Measurements from ENCODE around the gene OXCT2. TPM values are rescaled to one million over a fixed set of nuclear protein-coding genes. Genes with fewer than 3 reads are reported as not detected.
"Not testable (repeated sequence)": the region's sequence is repeated elsewhere in the genome, so short reads cannot be mapped to it uniquely, and the experiment has no call there.

Gene OXCT2
- total RNA-seq, 1 experiment from 2014 or later, result 3.4 TPM

DNA sequence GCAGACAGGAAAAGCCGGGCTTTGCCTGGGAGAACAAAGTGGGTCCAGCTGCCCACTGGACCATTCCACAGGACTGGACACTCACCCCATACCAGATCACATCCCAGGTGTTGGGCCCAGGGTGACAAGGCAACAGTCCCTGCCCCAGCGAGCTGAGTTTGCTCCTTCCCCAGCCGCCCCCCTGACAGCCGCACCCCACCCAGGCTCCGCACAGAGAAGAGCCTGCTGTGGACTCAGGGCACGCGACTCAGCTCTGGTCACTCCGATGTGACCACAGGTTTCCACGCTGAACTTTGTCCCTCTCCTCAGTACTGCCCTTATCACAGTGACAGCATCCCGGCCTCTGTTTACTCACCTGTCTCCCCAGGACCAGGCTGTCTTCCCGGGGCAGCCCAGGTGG, 16.3 kb upstream of the OXCT2 start:
- DNase-seq (ENCODE audit: low spot score), result no peak

DNA sequence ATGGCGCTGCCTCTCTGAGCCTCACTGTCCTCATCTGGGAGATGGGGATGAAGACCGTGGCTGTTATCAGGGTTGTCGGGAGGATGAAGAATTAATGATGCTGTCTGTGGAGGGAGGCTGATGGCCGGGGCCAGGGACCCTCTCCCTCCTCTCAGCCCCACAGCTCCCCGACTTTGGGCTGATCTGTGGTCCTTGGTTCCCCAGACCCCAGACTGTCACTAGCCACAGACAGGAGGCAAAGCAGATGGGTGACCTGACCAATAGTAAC, 15.9 kb upstream of the OXCT2 start:
- not testable (repeated sequence) for DNase-seq (ENCODE audit: low spot score)

DNA sequence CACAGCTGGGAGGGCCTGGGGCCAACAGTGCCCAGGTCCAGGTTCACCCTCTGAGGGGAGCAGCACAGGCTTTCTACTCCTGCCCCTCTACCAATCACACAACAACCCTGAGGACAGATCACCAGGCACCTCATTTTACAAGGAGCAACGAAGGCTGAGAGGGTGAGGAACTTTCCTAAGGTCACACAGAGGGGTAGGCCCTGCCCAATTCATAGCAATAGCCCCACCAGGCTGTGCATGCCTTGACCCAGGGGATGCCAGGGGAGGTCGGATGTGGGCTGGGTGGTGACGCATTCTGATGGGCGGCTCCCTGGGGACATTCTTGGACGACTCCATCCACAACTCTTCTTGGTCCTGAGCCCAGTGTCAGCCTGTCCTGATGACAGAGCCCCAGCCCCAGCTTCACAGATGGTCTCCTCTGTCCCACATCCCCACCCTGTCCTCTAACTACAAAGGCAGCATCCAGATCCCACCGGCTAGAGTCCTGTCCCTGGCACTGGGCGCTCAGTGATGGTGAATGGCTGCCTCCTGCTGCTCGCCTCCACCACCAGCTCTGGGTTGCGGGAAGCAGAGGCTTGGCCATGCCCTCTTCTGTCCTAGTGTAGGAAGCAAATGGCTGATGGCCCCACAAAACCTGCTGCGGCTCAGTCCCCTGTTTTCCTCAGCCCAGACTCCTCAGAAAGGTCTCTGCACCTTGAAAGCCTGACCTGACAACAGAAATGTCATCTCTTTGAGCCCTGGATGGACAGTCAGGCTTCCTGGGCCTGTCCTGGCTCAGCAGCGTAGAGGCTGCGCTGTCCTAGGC, 15.4 kb upstream of the OXCT2 start:
- DNase-seq (ENCODE audit: low spot score), result not testable (repeated sequence)

DNA sequence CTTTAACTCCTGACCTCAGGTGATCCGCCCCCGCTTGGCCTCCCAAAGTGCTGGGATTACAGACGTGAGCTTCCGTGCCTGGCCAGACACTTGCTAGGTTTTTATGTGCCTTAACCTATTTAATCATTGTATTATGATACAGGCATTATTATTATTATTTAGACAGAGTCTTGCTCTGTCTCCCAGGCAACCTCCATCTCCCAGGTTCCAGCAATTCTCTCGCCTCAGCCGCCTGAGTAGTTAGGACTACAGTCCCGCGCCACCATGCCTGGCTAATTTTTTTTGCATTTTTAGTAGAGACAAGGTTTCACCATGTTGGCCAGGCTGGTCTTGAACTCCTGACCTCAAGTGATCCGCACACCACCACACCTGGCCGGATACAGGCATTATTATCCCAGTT, 11.5 kb upstream of the OXCT2 start:
- DNase-seq (ENCODE audit: low spot score), result not testable (repeated sequence)

DNA sequence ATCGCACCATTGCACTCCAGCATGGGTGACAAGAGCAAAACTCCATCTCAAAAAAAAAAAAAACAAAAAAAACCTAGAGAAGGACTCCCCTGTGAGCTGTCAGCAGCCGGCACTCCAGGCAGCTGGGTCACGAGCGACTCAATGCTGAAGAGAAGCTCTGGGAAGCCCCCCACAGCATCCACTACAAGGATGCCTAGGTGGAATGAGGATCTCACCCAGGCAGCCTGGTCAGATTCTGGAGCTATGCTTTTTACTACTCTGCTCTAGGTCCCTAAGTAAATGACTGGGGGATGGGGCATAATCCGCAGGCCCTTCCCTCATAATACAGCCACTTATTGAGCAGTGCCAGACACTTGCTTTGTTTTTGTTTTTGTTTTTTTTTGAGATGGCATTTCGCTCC, 11.0 kb upstream of the OXCT2 start:
- no peak for DNase-seq (ENCODE audit: low spot score)

DNA sequence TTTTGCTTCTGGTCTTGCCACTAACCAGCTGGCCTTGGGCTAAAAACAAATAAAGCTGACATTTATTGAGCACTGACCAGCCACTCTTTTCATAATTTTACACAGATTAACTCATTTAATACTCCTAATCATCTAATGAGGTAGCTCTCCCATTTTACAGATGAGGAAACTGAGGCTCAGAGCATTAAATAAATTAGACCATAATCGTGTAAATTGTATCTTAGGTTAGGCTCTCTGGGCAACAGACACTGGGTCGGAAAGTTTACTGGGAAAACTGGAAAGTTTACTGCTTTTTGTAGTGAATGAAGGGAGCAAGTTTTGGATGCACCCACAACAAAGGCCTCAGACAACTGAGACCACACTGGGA, 10.2 kb upstream of the OXCT2 start:
- no peak for DNase-seq (ENCODE audit: low spot score)

DNA sequence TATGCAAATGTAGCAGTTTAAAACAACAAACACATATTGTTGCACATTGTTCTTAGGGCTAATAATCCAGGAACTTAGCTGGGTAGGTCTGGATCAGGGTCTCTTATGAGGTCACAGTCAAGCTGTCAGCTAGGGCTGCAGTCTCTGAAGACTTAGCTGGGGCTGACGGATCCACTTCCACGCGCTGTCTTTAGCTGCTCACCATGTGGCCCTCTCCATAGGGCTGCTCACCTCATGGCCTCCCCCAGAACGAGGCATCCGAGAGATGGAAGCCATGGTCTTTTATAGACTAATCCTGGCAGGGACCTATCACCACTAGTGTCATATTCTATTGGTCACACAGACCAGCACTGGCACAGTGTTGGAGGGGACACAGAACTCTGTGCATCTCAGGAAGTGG, 8.7 kb upstream of the OXCT2 start:
- DNase-seq (ENCODE audit: low spot score), result no peak

DNA sequence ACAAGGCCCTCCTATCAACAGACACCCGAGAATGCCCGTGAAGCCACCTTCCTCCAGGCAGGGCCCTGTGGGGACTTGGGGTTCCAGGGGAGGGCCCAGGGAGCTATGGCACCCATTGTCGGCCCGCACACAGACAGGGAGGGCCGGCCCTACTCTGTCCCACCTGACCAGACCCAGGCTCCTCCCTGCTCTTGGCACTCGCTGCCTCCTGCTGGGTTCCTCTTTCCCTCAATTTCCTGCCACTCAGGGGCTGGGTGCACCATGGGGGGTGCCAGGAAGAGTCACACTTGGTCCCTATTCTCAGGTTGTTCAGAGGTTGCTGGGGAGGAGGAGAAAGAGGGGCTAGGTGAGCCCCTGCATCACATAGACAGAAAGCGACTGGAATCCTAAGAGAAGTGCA, 8.0 kb upstream of the OXCT2 start:
- DNase-seq (ENCODE audit: low spot score), result no peak

DNA sequence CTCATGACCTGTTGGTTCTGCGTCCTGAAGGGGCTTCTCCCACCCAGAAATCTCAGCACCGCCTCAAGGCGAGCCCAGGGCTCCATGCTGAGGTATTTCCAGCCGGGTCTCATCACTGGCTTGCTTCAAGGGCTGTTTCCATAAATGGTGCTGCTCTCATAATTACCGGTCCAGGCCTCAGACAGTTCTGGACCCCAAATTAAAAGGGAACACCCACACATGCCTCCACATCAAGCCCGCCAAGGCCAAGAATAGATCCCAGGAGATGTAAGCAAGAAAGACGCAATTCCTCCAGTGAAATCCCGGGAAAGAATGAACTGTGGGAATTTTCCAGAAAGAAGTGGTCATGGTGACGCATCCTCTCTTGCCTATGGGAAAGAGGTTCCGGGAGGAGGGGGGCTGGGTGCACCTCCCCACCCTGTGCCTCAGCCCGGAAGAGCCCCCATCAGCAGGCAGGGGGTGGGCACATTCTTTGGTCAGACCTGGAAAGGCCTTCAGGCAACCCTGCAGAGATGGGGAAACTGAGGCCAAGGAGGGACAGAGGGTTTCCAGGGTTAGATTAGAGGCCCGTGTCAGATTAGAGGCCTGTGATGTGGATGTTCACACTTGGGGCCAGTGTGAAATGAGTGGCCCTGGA, 7.4 kb upstream of the OXCT2 start:
- DNase-seq (ENCODE audit: low spot score), result not testable (repeated sequence)

DNA sequence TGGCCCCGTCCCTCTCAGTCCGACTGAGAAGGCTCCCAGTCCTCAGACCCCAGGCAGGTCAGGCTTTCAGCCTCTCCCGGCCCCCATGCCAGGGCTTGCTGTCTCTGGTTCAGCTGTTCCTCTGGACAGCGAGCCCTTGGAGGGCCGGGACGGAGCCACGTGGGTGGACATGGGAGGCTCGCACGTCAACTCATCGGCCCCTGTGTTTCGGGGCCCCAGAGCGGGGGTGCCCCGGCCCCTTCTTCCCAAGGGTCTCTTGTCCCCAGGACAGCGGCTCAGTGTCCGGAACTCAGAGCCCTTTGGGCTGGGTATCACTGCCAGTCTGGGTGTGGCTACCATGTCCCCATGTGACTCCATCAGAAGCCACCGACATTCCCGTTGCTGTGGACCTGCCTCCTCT, 6.7 kb upstream of the OXCT2 start:
- not testable (repeated sequence) for DNase-seq (ENCODE audit: low spot score)

DNA sequence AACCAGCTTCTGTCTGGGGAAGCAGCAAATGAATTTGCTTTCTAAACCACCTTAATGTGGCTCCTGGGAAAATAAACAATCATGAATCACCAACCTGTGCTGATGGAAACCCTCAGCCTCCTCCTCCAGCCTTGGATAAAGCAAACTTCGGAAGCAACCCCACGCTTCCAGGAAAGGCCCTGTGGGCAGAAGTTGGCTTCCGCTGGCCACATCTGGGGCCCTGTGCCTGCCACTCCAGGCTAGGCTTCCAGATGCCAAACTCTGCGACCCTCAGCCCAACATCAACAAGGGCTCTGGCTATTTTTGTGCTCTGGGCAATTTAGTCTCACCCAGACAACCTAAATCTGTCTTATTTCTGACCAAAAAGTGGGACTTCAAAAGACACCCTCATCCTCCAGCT, 6.2 kb upstream of the OXCT2 start:
- DNase-seq (ENCODE audit: low spot score), result no peak

DNA sequence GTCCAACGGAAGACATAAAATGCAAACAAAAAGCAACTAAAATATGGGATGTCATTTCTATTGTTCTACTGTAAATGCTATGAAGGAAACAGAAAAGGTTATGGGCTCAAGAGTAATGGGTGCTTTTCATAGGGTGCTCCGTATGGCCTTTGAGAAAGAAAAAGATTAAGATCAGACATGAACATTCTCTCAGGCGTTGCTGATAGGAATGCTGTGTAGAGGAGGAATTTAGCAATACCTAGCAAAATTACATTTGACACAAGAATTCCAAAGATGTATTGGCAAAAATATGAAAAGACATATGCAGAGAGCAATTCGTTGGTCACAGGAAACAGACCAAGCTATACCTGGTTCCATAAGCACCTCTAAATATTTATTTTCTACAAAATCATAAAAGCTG, 5.7 kb upstream of the OXCT2 start:
- no peak for DNase-seq (ENCODE audit: low spot score)

DNA sequence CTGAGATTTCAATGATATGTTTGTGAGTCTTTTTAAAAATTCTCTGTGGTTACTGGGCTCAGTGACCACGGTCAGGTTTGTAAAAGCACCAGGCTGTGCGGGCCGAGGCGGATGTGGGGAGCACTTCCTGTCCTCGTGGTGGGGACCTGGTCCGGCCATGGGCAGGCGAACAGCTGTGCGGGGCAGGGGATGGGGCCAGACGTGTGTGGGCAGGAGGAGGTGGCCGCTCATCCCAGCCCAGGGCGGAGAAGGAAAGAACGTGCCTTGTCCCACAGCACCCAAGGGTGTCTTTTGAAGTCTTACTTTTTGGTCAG, 5.2 kb upstream of the OXCT2 start:
- DNase-seq (ENCODE audit: low spot score), result no peak

DNA sequence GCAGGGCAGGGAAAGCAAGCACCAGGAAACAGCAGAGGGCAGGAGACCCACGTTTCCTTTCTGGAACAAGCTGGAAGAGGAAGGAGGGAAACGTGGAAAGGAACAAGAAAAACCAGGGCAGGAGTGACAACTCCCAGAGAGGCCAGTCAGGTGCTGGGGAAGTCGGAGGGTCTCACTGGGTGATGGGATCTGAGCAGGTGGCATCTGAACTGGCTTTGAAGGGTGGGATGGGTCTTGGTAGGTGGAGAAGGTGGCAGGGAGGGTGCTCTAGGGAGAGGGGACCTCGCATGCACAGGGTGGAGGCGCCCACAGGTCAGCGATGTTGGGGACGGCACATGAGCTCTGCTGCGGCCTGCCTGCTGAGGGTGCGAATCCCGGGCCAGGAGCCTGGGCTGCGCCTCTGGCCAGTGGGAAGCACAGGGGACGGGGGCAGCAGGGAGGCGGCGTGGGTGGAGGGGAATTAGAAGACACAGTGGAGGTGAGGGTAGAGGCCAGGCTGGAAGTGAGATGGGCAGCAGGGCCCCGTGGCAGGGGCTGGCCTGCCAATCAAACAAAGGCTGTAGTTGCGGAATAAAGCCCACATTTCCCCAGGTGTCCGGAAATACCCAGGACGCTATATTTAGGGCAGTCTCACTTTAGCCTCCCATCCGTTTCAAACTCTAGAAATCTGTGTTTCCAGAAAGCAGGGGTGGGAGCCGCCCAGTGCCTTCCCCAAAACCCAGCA, 4.7 kb upstream of the OXCT2 start:
- not testable (repeated sequence) for DNase-seq (ENCODE audit: low spot score)

DNA sequence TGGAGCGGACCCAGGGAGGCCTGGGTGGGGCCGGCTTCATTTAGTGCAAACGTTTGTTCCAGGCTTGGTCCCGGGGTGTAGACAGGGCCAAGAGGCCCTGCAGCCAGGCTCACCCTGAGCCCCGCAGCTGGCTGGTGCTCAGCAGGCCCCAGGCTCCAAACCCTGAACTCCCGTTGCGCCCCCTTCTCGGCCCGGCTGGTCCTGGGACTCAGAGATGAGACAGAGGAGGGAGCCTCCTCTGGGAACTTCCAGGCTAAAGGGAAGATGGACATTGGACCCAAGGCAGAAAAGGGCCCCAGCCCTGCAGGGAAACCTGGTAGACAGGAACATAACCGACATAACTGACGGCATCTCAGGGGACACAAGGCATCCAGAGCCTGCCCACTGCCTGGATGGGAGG, 4.0 kb upstream of the OXCT2 start:
- DNase-seq (ENCODE audit: low spot score), result not testable (repeated sequence)

DNA sequence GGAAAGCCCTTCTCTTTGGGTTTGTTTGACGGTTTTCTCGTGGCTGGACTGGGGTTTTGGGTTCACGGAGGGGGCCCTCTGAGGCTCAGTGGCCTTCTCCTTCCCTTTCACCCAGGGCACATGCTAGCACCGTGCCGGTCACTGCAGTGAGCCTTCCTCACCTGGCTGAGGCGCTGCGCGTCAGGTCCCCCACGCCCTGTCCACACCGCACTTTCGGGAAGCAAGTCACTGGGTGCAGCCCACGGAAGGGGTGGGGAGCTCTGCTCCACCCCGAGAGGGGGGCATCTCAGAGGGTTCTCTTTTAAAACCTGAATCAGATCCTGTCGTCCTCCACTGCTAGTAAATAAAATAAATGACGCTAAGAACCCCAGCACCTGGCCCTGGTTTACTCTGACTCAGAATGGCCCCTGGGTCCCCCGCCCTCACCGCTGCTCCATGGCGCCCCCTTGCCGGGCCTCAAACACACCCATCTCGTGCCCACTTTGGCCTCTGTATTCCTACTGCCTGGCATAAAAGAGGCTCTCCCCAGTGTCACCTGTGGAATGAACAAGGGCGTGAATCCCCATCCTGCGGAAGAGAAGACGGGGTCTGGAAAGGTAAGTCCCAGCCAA, 2.3 kb upstream of the OXCT2 start:
- not testable (repeated sequence) for DNase-seq (ENCODE audit: low spot score)

DNA sequence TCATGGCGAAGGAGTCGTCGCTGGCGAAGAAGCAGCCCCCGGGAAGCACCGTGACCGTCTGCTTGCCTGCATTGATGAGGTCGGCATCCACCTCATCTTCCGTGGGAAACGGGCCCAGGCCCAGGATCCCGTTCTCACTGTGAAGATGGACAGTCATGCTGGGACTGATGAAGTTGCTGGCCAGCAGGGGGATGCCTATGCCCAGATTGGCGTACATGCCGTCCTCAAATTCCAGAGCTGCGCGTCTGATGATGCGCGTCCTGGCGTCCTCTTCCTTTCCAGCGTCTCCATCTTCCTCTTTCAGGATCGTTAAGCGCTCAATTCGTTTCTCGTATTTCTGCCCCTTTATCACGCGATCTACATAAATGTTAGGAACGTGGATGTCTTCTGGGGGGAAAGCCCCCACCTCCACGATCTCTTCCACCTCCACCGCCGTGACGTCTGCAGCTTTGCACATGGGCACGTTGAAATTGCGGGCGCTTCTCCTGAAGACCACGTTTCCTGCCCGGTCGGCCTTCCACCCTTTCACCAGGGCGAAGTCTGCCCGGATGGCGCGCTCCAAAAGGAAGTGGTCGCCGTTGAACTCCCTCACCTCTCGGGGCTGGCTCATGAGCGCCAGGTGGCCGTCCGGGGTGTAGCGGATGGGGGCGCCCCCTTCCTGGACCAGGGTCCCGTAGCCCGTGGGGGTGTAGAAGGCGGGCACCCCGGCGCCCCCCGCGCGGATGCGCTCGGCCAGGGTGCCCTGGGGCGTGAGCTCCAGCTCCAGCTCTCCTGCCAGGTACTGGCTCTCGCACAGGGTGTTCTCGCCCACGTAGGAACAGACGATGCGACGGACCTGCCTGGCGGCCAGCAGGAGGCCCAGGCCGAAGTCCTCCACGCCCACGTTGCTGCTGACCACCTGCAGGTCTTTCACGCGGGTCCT, 787 bp downstream of the OXCT2 start:
- not testable (repeated sequence) for DNase-seq (ENCODE audit: low spot score)

DNA sequence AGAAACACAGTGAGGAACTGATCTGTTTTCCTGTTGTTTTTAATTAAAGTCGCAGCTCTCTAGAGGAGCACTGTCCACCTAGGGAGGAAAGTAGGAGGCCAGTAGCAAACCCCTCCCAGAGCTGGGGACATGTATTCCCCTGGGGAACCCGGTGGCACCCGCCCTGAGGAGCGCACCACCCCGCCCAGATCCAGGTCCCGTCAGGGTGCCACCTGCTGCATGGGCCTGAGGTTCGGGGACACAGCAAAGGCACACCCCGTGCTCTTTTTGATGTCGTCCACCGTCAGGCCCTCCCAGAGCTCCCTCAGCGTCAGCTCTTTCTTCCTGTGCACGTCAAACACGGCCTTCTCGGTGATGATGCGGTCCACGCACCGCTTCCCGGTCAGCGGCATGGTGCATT, 1.6 kb downstream of the OXCT2 start:
- DNase-seq (ENCODE audit: low spot score), result not testable (repeated sequence)

DNA sequence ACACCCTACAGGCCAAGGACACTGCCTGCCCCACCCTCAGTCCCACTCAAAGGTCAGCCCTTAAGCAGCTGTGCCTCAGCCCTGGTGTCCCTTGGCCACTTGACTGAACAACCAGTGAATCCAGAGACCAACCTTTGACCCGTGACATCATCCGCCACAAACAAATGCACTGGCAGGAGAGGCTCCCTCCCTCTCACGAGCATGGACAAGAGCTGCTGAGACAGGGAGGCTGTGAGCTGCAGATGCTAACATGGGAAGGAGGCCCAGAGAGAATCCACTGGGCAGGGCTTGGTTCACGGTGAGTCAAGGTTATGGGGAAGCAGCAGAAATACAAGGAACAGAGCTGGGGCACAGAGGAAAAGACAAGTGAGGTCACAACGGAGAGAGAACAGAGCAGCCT, 4.7 kb downstream of the OXCT2 start:
- DNase-seq (ENCODE audit: low spot score), result not testable (repeated sequence)

DNA sequence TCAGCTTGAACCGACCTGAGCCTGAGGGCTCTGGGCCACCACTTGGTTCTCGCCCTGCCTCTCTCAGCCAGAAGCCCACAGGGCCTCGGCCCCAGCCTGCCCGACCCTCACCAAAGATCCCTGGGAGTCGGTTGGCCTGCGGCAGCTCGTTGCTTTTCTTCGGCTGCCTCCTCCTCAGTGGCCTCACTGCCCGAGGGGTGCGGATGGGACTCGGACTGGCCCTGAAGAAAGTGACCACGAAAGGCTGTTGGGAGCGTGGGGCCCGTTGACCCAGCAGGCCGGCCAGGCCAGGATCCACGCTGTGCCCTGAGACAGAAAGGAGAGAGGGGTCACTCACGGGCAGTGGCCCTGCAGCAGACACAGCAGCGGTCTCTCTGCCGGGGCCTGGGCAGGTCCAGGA, 6.6 kb downstream of the OXCT2 start:
- DNase-seq (ENCODE audit: low spot score), result not testable (repeated sequence)

DNA sequence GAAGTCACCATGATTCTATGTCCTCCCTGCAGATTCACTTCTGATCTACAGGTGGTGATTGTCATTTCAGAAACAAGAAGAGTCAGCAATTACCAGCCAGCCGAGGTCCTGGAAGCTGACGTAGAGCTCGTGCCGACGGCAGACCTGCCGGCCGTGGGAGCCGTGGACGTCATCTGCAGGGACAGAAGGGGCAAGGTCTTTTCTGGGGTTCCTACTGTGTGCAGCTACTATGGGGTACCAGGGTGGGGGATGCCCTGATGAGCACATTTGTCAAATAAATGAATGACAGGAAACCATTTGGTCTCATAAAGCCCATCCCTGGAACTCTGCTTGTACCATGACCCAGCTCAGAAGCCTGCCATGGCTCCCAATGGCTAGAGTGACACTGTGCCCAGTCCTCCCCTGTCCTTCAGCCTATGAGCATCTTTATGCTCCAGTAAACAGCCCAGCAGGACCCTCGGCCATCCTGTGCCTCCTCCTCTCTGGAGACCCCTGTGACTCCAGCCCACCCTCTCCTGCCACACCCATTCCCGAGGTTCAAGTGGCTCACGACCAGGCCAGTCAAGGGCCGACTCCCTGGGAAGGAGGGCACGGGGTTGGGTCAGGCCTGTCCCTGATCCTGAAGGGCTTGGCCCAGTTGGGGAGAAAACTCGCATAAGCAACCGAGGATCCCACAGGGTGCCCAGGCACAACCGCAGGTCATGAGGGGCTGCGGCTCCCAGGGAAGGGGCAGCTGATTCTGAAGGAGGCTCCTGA, 7.4 kb downstream of the OXCT2 start:
- not testable (repeated sequence) for DNase-seq (ENCODE audit: low spot score)

Measured in HT-29 (cell line).